ENCODE measurements around the gene LTC4S.
A peak's percentile ranks its signal among the peaks of the same experiment; 100 is the strongest.
"Not testable (repeated sequence)": the region's sequence is repeated elsewhere in the genome, so short reads cannot be mapped to it uniquely, and the experiment has no call there.

The LTC4S gene

DNA sequence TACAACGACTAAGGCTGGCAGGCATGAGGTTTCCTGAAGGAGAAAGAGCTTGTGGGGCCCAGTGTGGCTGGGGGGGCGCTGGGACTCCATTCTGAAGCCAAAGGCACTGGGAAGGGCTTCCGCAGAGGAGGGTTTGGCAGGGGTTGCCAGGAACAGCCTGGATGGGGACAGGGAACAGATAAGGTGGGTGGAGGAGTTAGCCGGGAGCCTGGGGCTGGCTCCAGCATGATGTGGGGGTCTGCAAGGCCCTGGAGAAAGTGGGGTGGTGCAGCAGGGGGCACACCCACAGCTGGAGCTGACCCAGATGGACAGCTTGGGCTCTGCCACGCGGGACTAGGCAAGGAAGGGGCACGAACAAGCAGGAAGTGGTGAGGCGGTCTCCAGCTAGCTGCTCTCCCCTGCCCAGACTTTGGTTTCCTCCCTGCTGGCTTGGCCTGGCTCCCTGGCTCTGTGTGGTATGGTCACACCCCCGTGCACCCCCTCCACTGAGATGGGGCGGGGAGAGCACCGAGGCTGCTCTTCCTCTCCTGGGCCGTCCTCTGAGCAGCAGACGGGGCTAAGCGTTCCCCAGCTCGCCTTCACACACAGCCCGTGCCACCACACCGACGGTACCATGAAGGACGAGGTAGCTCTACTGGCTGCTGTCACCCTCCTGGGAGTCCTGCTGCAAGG, at the start of gene LTC4S:
TSS of gene LTC4S (plus strand) at position 519 of the 672 bp plus-strand sequence. CDS start at position 614, 95 bp downstream.
- no peak for DNase-seq

DNA sequence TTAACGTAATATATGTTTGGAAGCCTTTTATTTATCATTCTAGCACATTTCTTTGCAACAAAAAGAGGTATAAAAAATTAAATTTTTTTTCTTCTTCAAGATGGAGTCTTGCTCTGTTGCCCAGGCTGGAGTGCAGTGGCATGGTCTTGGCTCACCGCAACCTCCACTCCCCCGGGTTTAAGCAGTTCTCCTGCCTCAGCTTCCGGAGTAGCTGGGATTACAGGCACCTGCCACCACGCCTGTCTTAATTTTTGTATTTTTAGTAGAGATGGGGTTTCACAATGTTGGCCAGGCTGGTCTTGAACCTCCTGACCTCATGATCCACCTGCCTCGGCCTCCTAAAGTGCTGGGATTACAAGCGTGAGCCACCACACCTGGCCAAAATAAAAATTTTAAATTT, 49.7 kb upstream of the LTC4S start:
- not testable (repeated sequence) for DNase-seq

- DNase-seq: no peak
Observed at GRCh38 chr5:179746872-179747271, 46.9 kb upstream of the LTC4S start.

DNA sequence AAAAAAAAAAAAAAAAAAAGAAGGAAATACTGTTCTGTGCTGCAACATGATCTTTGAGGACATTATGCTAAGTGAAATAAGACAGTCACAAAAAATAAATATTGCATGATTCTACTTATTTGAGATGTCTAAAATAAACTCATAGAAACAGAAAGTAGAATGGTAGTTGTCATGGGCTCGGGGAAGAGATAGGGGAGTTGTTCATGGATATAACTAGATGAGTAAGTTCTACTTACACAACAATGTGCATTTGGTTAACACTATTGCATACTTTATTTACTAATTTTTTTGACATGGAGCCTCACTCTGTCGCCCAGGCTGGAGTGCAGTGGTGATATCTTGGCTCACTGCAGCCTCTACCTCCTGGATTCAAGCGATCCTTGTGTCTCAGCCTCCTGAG, 46.0 kb upstream of the LTC4S start:
- DNase-seq: no peak

DNA sequence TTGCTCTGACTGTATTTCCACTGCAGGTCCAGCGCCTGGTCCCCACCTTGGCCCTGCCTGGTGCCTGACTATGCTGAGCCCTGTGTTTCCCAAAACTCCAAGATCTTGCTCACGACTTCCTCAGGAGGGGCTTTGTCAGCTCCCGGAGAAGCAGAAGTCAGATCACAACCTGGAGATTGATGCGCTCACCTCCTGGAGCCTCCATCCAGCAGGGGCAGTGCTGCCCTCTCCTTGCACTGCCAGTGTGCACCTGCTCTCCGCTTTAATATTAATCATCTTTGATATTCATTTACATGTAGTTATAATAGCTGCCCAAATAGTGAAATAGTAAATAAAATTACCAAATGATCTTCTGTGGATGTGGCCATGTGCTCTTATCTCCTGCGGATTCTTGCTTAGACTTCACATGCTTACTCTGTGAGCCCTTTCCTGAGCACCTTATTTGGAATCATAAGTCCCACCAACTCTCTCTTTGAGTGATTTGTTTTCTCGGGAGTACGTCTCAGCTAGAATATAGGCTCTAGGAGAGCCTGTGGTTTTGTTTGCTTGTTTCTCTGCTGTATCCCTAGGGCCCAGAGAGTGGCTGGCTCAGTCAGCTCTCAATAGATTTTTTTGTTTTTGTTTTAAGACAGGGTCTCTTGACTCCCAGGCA, 43.8 kb upstream of the LTC4S start:
- DNase-seq: no peak

DNA sequence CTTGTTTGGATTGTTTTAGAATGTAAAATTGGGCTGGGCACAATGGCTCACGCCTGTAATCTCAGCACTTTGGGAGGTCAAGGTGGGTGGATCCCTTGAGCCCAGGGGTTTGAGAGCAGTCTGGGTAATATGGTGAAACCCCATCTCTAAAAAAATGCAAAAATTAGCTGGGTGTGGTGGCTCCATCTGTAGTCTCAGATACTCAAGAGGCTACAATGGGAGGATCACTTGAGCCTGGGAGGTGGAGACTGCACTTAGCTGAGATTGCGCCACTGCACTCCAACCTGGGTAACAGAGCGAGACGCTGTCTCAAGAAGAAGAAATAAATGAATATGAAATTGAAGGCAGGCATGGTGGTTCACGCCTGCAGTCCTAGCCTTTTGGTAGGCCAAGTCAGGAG, 39.8 kb upstream of the LTC4S start:
- DNase-seq: no peak

DNA sequence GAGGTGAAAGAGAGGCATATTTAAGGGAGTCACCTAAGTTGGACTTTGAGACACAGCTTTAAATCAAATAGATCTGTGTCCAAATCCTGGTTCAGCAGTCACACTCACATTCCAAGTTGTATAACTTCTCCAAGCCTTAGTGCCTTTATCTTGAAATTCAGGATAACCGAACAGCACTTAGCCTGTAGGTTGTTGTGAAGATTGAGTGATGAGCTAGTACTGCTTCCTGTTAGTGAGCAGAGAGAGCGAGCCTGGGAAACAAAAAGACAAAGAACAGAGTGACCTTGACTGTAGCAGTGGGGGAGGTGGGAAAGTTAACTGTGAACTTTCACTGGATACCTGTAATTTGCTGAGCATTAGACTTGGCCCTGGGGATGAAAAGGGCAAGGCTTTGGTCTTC, 38.8 kb upstream of the LTC4S start:
- DNase-seq: no peak

GRCh38 chr5:179758955-179759354, 34.8 kb upstream of the LTC4S start:
- DNase-seq: no peak

GRCh38 chr5:179759581-179760551, 33.9 kb upstream of the LTC4S start:
- DNase-seq: no peak

DNA sequence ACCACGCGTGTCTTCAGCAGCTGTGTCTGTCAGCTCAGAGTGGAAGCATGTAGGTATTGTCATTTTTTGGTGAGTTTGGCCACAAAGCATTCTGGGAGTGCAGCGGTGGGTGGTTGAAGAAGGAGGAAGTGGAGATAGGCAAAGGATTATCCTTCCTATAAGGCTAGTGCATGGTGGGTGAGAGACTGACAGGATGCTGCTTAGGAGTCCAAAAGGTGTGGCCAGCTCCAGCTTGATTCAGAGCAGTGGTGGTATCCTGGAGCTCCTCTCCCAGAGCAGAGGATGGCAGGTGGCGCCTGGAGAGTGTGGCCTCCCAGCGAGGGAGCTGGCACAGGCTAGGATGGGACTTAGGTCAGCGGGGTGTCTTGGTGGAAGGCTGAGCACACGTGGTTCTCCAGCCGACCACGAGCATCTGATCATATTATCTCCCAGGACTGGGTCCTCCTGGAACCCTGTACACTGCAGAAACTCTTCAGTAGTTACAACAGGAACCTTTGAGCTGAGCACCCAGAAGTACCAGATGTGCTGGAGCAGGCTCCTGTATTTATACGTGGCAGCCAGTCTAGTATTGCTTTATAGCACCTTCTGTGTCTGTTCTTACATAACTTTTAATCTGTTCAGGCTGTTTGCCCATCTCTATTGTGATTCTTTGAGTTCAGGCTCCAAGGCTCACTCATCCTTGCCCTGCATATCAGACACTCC, 31.6 kb upstream of the LTC4S start:
- DNase-seq: peak; percentile 82

- no peak for DNase-seq
Observed at GRCh38 chr5:179762781-179763176, 31.0 kb upstream of the LTC4S start.

DNA sequence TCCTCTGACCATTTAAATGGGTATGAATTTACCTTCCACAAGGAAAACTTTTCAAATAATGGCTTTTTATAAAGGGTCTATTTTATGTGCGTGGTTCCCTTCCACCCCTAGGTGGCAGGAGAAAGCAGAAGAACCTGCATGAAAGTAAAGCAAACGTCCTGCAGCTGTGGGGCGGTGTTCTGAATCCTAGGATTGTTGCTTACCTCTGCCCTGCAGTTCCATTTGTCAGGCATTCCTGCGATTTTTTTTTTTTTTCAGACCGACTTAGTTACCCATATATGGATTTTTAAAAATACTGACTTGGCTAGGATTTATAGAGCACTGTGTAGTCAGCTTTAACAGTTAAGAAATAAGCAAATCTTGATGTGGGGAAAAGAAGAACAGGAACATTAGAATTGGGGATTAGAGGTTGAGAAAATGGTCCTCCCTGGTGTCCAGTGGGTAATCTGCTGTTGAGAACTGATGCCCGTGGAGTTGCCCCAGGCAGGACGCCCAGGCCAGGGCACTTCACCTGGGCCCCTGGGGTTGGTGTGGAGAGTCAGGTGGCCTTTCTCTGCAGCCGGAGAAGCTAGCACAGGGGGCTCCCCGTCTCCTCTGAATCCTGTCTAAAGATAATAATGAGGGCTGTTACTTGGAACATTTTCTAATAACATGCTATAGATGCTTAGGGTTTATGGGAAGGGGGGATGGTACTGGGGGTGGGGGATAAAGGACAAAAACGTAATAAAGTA, 30.4 kb upstream of the LTC4S start:
- peak; percentile 52 for DNase-seq

- no peak for DNase-seq
Observed at GRCh38 chr5:179764056-179764455, 29.7 kb upstream of the LTC4S start.

GRCh38 chr5:179765400-179765799, 28.4 kb upstream of the LTC4S start:
- DNase-seq: no peak

DNA sequence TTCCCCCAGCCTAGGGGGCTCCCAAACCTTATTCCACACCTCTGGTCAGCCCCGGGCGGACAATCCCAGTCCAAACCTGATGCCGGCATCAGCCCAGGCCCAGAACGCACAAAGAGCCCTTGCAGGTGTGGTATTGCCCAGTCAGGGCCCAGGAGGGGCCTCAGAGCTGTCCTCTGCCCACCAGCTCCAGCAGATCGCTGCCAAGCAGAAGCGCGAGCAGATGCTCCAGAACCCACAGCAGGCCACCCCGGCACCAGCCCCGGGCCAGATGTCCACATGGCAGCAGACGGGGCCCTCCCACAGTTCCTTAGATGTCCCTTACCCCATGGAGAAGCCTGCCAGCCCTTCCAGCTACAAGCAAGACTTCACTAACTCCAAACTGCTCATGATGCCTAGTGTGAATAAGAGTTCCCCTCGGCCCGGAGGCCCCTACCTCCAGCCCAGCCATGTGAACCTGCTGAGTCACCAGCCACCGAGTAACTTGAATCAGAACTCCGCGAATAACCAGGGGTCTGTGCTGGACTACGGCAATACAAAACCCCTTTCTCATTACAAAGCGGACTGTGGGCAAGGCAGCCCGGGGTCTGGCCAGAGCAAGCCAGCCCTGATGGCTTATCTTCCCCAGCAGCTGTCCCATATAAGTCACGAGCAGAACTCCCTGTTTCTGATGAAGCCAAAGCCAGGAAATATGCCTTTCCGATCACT, 27.6 kb upstream of the LTC4S start:
- no peak for DNase-seq

DNA sequence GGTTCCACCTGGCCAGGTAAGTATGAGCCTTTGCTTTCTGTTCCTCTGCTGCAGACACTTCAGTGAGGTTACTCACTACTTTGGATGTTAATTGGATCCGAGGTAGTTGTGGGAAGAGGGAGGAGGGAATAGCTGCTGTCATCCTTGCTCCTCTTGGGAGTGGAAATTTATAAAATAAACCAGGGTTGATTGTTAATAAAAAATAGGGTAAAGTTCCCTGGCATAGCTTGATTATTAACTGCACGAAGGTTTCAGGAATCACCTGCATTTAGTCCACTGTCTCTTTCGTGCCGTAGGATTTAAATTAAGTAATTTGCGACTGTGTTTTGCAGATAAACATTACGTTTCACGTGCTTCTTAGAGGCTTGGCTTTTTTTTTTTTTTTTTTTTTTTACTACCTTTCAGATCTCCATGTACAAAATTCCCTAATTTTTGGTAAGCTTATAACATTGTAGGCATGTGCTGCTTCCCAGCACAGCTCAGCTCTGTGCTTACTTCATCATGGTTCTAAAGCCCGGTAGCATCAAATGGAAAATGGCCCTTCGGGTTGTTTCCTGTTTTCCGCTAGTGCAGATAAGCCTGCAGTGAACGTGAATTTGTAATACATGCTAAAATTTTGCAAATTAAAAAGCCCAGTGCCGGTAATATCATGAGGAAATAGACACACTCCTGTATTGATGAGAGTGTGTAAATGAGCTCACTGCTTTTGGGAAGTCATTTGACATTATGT, 26.9 kb upstream of the LTC4S start:
- DNase-seq: no peak

GRCh38 chr5:179767496-179768100, 26.2 kb upstream of the LTC4S start:
- no peak for DNase-seq

GRCh38 chr5:179768326-179769085, 25.3 kb upstream of the LTC4S start:
- no peak for DNase-seq

DNA sequence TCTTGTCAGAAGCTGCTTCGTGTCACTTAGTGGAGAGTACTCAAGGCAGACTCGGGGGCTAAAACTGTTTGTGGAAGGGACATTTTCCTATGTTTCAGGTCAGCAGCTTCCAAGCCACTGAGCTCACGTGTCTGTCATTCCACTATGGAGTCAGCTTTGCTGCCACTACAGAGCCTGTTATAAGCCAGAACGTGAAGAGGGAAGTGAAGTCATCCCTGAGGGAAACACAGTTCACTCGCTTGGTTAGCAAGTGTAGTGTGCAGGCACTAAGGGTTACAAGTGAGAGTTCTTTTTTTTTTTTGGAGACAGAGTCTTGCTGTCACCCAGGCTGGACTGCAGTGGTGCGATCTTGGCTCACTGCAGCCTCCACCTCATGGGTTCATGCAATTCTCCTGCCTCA, 24.5 kb upstream of the LTC4S start:
- no peak for DNase-seq

GRCh38 chr5:179769796-179770195, 24.0 kb upstream of the LTC4S start:
- no peak for DNase-seq
